NCI-H1105 treated with DMSO at 0.1 percent for 48 hours (cell line): ENCODE results near the gene SIMC1.
A peak's percentile ranks its signal among the peaks of the same experiment; 100 is the strongest.
"Not testable (repeated sequence)": the region's sequence is repeated elsewhere in the genome, so short reads cannot be mapped to it uniquely, and the experiment has no call there.

ENCODE experiments used
- DNase-seq: peaks from one replicate; lab custom pipeline; 2025; lab: John Stamatoyannopoulos, UW

SIMC1 gene

DNA sequence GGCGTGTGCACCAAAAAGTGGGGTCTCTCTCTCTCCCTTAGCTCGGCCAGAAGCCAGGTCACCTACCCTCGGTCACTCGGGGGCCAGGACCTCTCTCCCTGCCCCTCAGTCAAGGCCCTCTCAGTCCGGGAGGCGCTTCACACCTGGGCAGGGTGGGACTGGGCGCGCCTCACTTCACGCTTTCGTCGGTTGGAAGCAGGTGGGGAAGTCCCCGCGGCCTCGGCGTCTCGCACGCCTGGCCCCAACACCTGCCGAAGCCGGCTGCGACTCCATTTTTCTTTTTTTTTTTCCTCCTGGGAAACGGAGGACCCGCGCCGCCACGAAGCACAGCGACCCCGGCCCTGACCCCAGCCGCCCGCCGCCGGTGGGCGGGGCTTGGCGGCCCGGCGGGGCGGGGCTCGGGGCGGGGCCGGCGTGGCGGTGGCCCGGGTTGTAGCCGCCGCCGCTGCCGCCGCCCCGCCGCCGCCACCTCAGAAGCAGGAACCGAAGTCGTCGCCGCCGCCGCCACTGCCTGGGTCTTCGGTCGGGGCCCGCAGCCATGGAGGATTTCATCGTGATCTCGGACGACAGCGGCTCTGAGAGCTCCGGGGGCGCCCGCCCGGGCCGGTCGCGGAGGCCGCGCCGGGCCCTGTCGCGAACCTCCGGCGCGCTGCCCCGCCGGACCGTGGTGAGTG is at the start of gene SIMC1:
TSS of gene SIMC1 (plus strand) at position 454 of the 674 bp plus-strand sequence. CDS start at position 539, 85 bp downstream.
- peak; percentile 14 for DNase-seq

DNA sequence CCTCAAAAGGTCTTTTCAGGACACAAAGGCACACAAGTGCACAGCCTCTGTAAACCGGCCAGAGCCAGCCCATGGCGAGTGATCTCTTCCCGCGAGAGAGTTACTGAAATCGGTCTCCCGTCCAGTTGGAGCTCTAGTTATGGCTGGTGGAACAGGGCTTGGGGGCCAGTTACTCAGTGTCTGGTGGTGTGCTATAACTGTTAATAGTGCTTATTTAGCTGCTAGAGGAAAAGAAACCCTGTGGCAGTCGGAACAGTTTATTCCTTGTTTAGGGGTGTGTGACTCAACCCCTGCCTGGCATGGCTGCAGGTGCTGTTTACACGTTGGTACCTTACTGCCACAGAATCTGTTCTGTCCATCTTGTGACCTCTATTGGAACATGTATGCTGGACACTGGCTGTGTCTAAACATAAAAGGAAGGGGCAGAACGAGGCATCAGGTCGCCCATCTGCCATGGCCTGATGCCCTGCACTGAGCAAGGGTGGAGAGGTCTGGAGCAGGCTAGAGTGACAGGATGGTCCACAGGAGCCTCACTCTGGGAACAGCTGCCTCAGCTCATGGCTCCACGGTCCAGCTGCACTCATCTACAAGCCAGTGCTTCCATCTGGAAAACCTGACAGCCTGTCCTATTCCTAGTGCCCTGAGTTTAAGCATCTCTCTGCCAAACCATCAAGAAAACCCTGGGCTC is 49.6 kb upstream of the SIMC1 start:
- no peak for DNase-seq

DNA sequence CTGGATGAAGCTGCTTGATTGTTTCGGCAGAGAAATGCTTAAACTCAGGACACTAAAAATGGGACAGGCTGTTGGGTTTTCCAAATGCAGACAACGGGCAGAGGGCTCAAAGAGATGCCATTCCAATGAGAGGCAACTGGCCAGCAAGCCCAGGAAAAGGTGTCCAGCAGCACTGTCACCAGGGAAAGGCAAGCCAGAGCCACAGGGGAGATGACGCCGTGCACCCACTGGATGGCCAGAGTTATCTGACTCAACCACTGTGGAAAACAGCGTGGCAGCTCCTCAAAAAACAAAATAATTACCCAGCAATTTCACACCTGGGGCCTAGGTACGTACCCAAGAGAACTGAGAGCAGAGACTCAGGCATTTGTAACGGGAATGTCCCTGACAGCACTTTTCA is 48.4 kb upstream of the SIMC1 start:
- no peak for DNase-seq

DNA sequence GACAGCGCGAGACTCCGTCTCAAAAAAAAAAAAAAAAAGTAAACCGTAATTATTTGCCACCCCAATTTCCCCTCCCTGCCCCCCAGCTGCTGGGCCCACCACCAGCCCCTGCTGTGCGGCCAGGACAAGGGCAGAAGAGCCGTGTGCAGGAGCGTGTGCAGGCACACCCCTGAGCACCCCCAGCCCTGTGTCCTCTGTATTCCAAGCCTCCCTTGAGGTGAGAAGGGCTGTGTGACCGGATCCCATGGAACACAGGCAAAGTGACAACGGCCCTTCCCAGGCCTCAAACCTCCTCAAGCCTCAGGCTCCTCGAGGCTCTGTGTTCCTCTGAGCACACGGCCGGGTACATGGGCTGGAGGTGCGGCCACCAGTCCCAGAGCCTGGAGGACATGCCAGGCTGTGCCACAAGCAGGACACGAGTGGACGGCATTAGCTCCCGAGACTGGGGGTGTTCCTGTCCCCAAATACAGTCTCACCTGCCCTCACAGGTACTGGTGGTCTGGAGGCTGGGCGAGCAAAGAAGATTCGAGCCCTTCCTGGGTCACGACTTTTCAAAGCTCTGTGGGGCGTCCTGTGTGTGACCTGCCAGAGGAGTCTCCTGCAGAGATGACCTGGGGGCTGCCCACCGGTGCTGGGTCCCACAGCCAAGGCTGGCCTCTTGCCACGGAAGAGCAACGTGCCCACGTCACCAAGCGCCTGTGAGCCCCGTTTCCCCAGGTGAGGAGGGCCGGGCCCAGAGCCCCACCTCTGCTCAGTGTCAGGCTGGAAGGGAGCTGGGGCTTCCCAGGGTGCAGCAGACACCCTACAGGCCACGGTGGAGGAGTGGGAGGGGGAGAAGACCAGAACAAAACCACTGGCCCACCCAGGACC is 47.1 kb upstream of the SIMC1 start:
- DNase-seq, result no peak

DNA sequence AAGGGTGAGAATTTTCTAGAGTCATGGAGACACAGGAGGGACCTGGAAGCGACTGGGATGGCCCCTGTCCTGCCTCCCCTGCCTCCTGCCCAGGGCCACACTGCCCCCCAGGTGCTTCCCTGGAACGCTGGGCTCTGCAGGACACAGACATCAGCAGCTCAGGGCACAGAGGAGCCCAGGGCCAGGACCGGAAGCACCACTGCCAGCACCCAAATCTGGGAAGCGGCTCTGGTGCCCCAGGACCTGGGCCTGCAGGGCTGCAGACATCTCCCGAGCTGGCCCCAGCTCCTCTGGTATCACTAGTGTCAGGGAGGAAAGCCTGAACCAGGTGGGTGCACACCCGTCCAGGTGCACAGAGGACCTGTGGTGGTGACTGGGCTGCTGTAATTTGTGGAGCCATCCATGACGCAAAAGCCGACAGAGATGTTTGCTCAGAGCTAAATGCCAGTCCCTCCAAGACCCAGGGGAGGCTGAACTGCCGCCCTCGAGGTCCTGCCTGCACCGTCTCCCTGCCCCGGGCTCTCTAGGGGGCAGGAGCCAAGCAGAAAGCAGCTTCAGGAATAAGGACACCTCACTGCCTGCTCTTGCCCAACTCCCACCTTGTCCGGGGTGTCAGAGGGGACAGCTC is 46.0 kb upstream of the SIMC1 start:
- no peak for DNase-seq

DNA sequence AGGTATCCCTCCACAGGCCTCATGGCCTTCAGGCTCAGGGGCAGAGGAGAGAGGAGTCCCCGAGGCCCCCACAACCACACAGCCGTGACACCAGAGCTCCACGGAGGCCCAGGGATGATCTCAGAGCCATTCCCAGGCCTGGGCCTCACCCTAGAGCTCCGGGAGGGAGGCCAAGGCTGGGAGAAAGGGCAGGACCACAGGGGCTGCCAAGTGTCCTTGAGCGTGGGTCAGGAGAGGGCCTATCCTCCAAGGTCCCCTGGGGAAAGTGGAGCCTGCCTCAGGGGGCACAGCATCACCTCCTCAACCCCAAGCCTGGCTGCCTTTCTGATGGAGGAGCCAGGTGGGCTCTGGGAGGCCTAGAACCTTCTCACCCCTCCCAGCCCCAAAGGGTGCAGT is 45.5 kb upstream of the SIMC1 start:
- not testable (repeated sequence) for DNase-seq

DNA sequence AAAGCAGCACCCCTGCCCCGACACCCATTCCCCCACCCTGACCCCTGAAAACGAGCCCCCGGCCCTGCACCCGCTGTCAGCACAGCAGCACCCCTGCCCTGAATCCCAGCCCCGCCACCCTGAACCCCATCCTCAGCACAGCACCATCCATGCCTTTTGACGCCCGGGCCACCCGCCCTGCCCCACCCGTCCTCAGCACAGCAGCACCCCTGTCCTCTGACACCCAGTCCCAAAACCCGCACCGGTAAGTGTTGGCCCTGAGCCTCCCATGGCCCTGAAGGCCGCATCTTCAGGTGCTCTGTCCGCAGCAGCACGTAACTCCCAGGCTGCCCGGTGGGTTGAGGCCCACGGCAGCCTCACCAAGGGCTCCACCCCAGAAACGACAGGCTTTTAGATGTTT is 44.6 kb upstream of the SIMC1 start:
- not testable (repeated sequence) for DNase-seq

DNA sequence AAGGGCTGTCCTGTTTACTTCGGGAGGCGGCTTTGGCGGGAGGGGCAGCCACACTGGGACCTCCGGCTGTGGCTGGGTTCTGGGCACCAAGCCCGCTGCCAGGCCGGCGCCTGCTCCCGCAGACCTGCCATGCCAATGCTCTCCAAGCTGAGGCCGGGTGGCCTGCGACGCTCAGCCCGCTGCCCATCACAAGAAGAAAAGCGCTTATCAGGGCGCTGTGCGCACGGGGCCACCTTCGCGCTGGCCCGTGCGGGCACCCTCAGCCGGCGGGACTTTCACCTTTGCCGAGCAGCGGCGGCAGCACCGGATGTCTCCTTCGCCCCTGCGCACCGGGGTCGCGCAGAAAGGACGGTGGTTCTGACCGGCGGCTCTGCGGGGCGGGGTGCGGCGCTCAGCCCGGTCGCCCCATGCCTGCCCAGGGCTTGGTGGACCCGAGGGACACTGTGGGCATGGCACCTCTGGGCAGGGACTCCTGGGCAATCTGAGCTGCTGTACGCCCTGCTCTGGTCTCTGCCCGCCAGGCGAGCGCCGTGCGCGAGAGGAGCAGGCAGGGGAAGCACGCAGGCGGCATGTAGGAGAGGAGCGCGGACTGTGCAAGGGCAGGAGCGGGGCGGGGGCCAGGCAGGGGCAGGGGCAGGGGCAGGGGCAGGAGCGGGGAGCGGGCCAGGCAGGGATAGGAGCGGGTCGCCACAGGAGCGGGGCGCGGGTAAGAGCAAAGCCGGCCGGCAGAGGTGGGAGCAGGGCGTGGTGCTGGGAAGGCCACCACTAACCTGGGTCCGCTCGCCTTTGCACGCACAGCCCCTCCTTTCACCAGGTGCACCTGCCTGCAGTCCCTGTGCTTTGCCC is 43.8 kb upstream of the SIMC1 start:
- not testable (repeated sequence) for DNase-seq

DNA sequence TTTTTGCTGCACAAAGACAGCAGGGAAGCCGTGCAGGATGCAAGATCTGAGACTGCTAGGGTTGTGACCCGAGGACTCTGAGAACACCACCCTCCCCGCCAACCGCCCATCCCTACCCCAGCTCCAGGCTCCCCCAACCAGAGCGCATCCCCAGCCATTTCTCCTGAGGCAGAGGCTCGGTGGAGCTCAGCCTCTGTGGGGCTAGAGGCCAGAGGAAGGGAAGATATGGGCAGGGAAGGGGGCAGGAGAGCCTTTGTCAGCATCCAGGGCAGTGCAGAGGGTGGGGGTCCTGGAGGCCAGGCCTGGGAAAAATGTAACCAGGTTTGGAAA is 43.2 kb upstream of the SIMC1 start:
- not testable (repeated sequence) for DNase-seq

DNA sequence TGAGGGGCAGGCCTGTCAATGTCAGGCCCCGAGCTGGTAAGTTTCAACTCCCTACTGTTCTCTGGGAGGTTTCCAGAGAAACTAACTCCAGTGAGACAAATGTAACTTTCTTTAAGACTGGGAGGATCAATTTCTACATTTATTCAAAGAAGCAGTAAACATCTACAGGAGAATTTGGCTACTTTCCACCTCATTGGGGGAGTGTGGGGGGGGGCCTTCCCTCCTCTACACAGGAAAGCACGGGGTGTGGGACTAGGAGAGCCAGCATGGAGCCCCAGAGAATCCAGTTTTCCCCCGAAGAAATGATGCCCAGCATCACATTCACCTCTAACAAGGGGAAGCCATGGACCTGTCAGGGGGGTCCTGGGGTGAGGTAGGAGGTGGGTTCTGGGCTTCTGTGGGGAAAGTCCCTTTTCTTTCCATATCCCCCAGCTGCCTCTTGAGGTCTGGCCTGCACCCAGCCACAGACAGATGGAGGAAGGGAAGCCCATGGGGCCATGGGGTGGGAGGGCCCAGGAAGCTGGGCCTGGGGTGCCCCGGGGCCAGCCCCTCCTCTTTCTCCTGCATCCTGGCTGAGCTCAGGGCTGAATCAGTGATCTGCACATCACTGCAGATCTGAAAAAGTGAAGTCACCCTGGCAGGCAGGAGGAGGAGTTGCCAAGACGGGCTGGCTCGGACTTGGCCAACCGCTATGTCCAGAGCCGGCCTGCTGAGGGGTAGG is 42.6 kb upstream of the SIMC1 start:
- DNase-seq, result not testable (repeated sequence)

DNA sequence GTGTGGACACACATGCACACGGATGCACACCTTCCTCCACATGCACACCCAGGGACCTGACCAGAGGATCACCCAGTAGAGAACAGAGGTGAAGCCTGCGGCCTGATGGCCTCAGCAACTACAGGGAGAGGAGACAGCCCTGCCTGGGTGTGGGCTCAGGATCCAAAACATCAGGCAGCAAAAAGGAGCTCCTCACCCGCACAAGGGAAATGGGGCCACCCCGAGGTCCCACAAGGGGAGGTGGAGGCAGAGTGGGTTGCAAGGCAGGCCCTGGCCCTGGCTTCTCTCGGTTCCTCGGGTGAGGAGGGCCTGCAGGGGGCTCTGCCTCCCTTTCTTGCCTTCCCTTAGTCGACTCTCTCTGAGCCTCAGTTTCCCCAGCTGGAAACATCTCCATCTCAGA is 41.4 kb upstream of the SIMC1 start:
- not testable (repeated sequence) for DNase-seq

DNA sequence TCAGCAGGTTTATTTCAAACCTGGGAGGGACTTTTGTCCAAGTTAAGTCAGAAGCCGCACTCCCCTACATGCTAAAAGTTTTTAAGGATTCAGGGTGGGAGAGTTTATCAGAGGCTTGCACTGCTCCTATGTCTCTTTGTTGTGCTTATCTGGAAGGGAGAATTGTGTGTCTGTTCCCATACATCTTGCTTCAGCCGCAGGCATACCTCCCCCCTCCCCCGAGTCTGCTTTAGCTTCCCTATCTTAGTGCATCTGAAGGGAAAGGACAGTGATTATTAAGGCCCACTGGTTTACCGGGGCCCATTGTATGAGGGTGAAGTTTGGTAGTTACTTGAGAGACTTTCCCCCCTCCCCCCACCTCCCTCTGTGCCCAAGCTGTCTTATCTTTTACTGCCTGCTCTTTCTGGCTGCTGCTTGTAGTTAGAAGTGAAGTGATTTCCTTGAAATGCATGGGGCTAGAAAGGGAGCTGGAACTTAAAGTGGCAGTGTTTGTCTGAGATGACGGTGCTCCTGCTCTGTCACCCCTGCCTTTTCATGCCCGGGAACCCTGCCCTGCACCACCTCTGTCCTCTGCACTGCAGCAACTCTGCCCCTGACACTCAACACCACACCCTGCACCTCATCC is 40.9 kb upstream of the SIMC1 start:
- not testable (repeated sequence) for DNase-seq

DNA sequence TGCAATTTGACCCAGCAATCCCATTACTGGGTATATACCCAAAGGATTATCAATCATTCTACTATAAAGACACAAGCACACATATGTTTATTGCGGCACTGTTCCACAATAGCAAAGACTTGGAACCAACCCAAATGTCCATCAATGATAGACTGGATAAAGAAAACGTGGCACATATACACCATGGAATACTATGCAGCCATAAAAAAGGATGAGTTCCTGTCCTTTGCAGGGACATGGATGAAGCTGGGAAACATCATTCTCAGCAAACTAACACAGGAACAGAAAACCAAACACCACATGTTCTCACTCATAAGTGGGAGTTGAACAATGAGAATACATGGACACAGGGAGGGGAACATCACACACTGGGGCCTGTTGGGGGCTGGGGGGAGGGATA is 39.9 kb upstream of the SIMC1 start:
- DNase-seq, result not testable (repeated sequence)

DNA sequence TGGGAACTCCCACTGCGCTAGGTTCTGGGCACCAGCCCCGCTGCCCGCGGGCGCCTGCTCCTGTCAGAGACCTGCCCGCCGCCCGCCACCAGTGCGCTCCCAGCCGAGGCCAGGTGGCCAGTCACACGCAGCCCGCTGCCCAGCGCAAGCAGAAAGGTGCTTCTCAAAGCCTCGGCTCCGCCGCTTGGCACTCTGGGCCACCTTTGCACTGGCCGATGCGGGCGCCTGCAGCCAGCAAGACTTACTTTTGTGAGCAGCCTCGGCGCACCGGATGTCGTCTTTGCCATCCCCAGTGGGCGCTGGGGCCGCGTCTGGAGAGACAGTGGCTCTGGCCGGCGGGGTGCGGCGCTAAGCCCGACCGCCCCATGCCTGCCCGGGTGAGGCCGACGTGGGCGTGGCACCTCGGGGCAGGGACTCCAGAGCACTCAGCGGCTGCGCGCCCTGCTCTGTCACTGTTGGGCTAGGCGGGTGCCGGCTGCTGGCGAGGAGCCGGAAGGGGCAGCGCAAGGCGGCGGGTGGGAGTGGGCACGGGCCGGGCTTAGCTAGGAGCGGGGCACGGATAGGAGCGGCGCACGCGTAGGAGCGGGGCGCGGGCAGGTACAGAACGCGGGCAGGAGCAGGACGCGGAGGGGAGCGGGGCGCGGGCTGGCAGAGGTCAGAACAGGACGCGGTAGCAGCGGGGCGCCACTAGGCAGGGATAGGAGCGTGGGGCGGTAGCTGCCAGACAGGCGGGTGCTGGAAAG is 39.1 kb upstream of the SIMC1 start:
- DNase-seq, result peak; percentile 4

DNA sequence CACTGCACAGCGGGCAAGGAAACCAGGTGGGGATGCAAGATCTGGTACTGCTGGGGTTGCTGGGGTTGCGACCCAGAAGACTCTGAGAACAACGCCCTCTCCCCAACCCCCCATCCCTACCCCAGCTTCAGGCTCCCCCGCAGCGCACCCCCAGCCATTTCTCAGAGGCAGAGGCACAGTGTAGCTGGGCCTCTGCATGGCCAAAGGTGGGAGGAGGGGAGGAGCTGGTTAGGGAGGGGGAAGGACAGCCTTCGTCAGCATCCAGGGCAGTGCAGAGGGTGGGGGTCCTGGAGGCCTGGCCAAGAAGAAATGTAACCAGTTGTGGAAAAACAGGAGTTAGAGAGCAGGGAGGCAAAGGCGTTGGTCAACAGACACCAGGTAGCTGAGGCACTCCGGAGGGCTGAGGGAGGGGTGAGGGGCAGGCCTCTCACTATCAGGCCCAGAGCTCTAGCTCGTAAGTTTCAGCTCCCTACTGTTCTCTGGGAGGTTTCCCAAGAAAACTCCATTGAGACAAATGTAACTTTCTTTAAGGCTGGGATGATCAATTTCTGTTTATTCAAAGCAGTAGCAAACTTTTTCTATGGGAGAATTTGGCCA is 38.3 kb upstream of the SIMC1 start:
- not testable (repeated sequence) for DNase-seq

DNA sequence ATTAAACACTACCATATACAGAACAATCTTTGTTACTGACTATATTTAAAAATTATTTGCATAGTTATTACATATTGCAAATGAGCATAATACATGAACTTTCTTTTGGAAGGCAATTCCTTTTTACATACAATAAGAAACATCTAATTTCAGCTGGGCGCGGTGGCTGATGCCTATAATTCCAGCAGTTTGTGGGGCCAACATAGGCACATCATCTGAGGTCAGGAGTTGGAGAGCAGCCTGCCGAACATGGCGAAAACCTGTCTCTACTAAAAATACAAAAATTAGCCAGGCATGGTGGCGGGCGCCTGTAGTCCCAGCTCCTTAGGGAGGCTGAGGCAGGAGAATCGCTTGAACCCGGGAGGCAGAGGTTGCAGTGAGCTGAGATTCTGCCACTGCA is 36.4 kb upstream of the SIMC1 start:
- no peak for DNase-seq

DNA sequence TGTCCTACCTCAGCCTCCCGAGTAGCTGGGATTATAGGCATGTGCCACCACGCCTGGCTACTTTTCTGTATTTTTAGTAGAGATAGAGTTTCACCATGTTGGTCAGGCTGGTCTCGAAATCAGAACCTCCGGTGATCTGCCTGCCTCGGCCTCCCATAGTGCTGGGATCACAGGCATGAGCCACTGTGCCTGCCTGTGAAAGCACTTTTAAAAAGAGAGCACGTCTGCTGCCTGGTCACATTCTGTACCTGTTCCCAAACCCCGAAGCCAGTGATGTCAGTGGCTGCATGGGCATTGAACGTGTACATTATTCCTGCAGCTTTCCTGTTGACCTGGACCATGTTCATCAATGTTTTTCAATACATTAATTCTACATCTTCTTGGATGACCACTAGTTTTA is 35.1 kb upstream of the SIMC1 start:
- DNase-seq, result no peak

DNA sequence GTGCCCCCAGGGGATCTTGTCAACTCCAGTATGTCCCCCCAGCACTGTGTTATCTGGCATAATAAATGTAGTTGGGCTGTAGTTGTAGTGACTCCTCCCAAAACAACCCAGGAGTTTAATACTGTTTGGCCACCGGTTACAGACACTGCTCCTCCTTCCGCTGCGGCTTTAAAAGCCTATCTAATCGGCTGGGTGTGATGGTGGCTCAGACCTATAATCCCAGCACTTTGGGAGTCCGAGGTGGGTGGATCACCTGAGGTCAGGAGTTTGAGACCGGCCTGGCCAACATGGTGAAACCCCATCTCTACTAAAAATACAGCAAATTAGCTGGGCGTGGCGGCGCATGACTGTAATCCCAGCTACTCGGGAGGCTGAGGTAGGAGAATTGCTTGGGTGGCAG is 34.7 kb upstream of the SIMC1 start:
- not testable (repeated sequence) for DNase-seq

DNA sequence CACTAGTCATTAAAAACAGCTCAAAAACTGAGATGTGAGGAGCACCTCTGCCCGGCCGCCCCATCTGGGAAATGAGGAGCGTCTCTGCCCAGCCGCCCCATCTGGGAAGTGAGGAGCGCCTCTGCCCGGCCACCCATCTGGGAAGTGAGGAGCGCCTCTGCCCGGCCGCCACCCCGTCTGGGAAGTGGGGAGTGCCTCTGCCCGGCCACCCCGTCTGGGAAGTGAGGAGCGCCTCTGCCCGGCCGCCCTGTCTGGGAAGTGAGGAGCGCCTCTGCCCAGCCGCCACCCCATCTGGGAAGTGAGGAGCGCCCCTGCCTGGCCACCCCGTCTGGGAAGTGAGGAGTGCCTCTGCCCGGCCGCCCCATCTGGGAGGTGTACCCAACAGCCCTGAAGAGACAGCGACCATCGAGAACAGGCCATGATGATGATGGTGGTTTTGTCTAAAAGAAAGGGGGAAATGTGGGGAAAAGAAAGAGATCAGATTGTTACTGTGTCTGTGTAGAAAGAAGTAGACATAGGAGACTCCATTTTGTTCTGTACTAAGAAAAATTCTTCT is 23.7 kb upstream of the SIMC1 start:
- not testable (repeated sequence) for DNase-seq
